Tibial nerve (tissue), 4 donors: Measurements from ENCODE around the gene FCF1. TPM values are rescaled to one million over a fixed set of nuclear protein-coding genes. Genes with fewer than 3 reads are reported as not detected.

ENCODE experiments used
- DNase-seq, 2 donors: peaks; one replicate each; pipeline ENCODE4 v3.0.0-alpha.2; 2019; ENCODE audit warnings: low spot score in 2 of 2
- H3K27ac ChIP-seq, 4 donors: fragments of 200-600 bp; sonication (generic) in 3 of 4; one replicate each; pipeline ENCODE4 v1.5.1; 2017 to 2019; ENCODE audit warnings: mild to moderate bottlenecking in 1 of 4
- H3K27me3 ChIP-seq, 2 donors: fragments of 200-600 bp; sonication (generic) in 1 of 2; one replicate each; pipeline versions ENCODE4 v1.5.1 to v1.6.0; 2017 to 2019
- H3K36me3 ChIP-seq, 3 donors: fragments of 200-600 bp; sonication (generic); one replicate each; pipeline ENCODE4 v1.5.1; 2018 to 2019
- H3K4me1 ChIP-seq, 4 donors: fragments of 200-600 bp; sonication (generic) in 3 of 4; one replicate each; pipeline ENCODE4 v1.5.1; 2017 to 2019
- H3K4me3 ChIP-seq, 4 donors: fragments of 200-600 bp; sonication (generic) in 3 of 4; one replicate each; pipeline ENCODE4 v1.5.1; 2017 to 2019; ENCODE audit warnings: mild to moderate bottlenecking in 1 of 4, moderate library complexity in 1 of 4
- H3K9me3 ChIP-seq, 4 donors: fragments of 200-600 bp; sonication (generic) in 3 of 4; one replicate each; pipeline ENCODE4 v1.5.1; 2017 to 2019
- EP300 ChIP-seq, 2 donors: sonication (generic); formaldehyde crosslinking; IDR thresholded peaks; one replicate each; pipeline ENCODE4 v1.6.1; 2017; ENCODE audit warnings: antibody characterized with exemption in 2 of 2, mild to moderate bottlenecking in 1 of 2
- POLR2A ChIP-seq, 2 donors: fragments of 450-650 bp; IDR thresholded peaks; one replicate each; pipeline ENCODE4 v1.6.1; 2017; ENCODE audit warnings: antibody characterized with exemption in 2 of 2, mild to moderate bottlenecking in 2 of 2, moderate library complexity in 2 of 2
- whole genome bisulfite sequencing, 2 donors: methylation state at CpG; one replicate each; pipeline ENCODE4 v1.1.5; 2018; 5-methylcytosine and 5-hydroxymethylcytosine counted together
- total RNA-seq, 4 donors: library from RNA; depleted of rRNA; stranded (reverse); fragments of >200 nt; gene quantifications; one replicate each; pipeline ENCODE4 v1.1.0, GENCODE V29; 2016
- TF ChIP-seq, protein P1 (sequence below), 5 experiments: fragments of 200-600 bp in 3 of 5; fragments of 450-650 bp in 2 of 5; sonication (generic) in 3 of 5; IDR thresholded peaks; one replicate each; pipeline ENCODE4 v1.5.1; 2016 to 2019; ENCODE audit warnings: antibody characterized with exemption in 5 of 5, mild to moderate bottlenecking in 3 of 5, moderate library complexity in 2 of 5

Gene FCF1
- total RNA-seq, 4 donors from 2014 or later: 16.8 to 39.8 (median 32.6) TPM

DNA sequence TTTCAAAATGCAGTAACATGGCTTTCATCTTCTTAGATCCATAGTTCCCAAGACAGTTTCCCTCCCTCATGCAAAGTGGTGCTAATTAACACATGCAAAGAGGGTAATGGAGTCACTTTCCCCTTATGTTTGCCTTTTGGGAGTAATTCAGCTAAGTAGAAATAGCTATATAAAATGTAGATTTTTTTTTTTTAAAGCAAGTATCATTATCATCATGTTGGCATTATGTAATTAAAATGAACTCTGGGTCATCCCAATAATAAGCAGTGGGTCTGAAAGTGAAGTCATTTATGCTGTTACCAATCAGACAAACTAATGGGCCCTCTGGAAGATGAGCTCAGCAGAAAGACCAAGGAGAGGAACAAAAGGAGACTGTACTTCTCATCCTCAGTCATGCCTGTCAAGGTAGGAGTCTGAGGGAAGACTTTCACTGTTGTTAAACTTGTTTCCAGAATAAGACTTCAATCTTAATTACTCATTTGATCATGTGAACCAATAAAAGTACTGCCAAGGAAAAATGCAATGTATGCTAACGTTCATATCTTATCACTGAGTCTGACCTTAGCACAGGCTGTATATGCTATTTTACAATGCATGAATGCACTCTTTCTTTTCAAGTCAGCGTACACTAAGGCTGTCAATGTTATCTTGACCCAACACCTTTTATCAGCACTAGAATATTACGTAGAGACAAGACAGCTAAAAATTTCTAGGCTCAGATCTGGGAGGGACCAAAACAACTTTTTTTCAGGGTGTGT is 26.8 kb upstream of the FCF1 start:
- 51 to 56% methylated on average over 3 of the region's 3 CpGs for WGBS, 2 donors
- TF ChIP-seq EP300 (IDR thresholded peaks at IDR 0.05) (no peak), POLR2A (IDR thresholded peaks at IDR 0.05) (no peak)
- TF ChIP-seq, protein P1, sequence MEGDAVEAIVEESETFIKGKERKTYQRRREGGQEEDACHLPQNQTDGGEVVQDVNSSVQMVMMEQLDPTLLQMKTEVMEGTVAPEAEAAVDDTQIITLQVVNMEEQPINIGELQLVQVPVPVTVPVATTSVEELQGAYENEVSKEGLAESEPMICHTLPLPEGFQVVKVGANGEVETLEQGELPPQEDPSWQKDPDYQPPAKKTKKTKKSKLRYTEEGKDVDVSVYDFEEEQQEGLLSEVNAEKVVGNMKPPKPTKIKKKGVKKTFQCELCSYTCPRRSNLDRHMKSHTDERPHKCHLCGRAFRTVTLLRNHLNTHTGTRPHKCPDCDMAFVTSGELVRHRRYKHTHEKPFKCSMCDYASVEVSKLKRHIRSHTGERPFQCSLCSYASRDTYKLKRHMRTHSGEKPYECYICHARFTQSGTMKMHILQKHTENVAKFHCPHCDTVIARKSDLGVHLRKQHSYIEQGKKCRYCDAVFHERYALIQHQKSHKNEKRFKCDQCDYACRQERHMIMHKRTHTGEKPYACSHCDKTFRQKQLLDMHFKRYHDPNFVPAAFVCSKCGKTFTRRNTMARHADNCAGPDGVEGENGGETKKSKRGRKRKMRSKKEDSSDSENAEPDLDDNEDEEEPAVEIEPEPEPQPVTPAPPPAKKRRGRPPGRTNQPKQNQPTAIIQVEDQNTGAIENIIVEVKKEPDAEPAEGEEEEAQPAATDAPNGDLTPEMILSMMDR (IDR thresholded peaks at IDR 0.05): no peak
- H3K36me3 ChIP-seq: peaks cover 0 to 61% (median 0%) of the 10 kb centered on the region in 3 donors

DNA sequence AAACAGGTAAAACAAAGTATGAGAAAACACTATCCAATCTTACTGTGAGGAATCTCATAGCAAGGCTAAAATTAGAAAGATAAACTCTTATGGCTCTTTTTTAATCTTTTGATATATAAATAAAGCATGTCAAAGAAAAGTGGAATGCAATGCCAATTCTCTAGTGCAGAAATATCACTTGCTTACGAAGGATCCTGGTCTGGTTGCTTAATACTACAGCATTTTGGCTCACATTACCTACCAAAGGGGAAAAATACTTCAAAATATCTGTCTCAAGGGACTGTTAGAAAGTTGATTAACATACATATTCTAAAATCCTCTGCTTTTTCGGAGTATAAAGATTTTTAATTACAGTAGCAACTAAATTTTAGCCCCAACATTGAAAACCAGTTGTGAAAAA is 21.5 kb upstream of the FCF1 start:
- no peaks in the 10 kb centered on the region for H3K27me3 ChIP-seq
- no peaks in the 10 kb centered on the region for H3K9me3 ChIP-seq
- 67 to 71% methylated on average over 2 of the region's 2 CpGs for WGBS, 2 donors
- H3K27ac ChIP-seq: no peak overlapping the region
- peaks cover 0 to 22% (median 0%) of the 10 kb centered on the region in 3 donors for H3K36me3 ChIP-seq
- peaks cover 0 to 13% (median 0%) of the 10 kb centered on the region in 4 donors for H3K4me1 ChIP-seq
- TF ChIP-seq POLR2A (IDR thresholded peaks at IDR 0.05) (no peak), EP300 (IDR thresholded peaks at IDR 0.05) (peak in 1 of 2 donors; percentile 41)
- TF ChIP-seq, protein P1 (IDR thresholded peaks at IDR 0.05): no peak
- no peak overlapping the region for H3K4me3 ChIP-seq
- DNase-seq: no peak

More for the DNA sequence above, 26.8 kb upstream of the FCF1 start:
- H3K9me3 ChIP-seq: no peaks in the 10 kb centered on the region
- H3K4me3 ChIP-seq: no peak overlapping the region
- H3K27me3 ChIP-seq: no peaks in the 10 kb centered on the region
- H3K27ac ChIP-seq: peak overlapping the region in 1 of 4 donors; percentile 24
- peaks cover 0 to 44% (median 3%) of the 10 kb centered on the region in 4 donors for H3K4me1 ChIP-seq
- DNase-seq: no peak

DNA sequence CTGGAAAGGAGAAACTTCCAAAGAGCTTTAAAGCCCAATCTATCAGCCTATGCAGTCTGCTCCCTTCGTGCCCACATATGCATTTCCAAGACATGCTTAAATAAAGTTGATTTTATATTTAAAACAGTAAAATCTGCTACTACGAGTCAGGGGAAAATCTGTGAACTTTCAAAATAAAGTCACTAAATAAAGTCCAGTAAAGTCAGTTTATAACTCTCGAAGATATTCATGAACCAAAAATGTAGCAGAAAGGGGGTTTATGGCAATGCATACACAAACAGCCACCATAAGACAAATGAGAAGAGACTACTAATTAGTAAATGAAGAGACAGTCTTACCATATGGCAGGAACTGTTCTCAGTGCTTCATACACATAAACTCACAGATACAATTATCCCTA is 19.8 kb upstream of the FCF1 start:
- Histone ChIP-seq H3K27ac (no peak overlapping the region), H3K4me3 (no peak overlapping the region), H3K4me1 (peaks cover 0 to 9% (median 0%) of the 10 kb centered on the region in 4 donors), H3K36me3 (peaks cover 0 to 26% (median 0%) of the 10 kb centered on the region in 3 donors), H3K9me3 (no peaks in the 10 kb centered on the region), H3K27me3 (no peaks in the 10 kb centered on the region)
- TF ChIP-seq EP300 (IDR thresholded peaks at IDR 0.05) (no peak), POLR2A (IDR thresholded peaks at IDR 0.05) (no peak)
- TF ChIP-seq, protein P1 (IDR thresholded peaks at IDR 0.05): no peak
- DNase-seq: no peak
- WGBS, 2 donors: 90 to 95% methylated on average over 3 of the region's 3 CpGs

GRCh38 chr14:74695406-74695805 is 17.5 kb upstream of the FCF1 start:
- TF ChIP-seq, protein P1 (IDR thresholded peaks at IDR 0.05): no peak
- no peak for TF ChIP-seq POLR2A (IDR thresholded peaks at IDR 0.05)
- no peak for TF ChIP-seq EP300 (IDR thresholded peaks at IDR 0.05)

GRCh38 chr14:74697011-74697410 is 15.9 kb upstream of the FCF1 start:
- TF ChIP-seq, protein P1 (IDR thresholded peaks at IDR 0.05): no peak
- no peak for TF ChIP-seq EP300 (IDR thresholded peaks at IDR 0.05)
- TF ChIP-seq POLR2A (IDR thresholded peaks at IDR 0.05): no peak
- Histone ChIP-seq H3K9me3 (no peaks in the 10 kb centered on the region), H3K4me3 (no peak overlapping the region), H3K4me1 (peaks cover 0 to 8% (median 0%) of the 10 kb centered on the region in 4 donors), H3K36me3 (peaks cover 0 to 7% (median 0%) of the 10 kb centered on the region in 3 donors), H3K27ac (no peak overlapping the region), H3K27me3 (no peaks in the 10 kb centered on the region)
- WGBS, 2 donors: 74 to 75% methylated on average over 1 of the region's 1 CpG
- no peak for DNase-seq

More at GRCh38 chr14:74695406-74695805, 17.5 kb upstream of the FCF1 start:
- no peak for DNase-seq
- no peaks in the 10 kb centered on the region for H3K27me3 ChIP-seq
- H3K4me1 ChIP-seq: peaks cover 0 to 9% (median 0%) of the 10 kb centered on the region in 4 donors
- H3K36me3 ChIP-seq: peaks cover 0 to 10% (median 0%) of the 10 kb centered on the region in 3 donors
- 96% methylated on average over 4 of the region's 4 CpGs for WGBS, 2 donors
- no peak overlapping the region for H3K27ac ChIP-seq
- H3K9me3 ChIP-seq: no peaks in the 10 kb centered on the region
- no peak overlapping the region for H3K4me3 ChIP-seq
